NAMALWA (cell line): Measurements from ENCODE around the gene SORCS2.

Source experiments
- DNase-seq: peaks from one replicate; pipeline ENCODE4 v3.0.0-alpha.2; 2015; ENCODE audit warnings: low spot score

SORCS2 gene

DNA sequence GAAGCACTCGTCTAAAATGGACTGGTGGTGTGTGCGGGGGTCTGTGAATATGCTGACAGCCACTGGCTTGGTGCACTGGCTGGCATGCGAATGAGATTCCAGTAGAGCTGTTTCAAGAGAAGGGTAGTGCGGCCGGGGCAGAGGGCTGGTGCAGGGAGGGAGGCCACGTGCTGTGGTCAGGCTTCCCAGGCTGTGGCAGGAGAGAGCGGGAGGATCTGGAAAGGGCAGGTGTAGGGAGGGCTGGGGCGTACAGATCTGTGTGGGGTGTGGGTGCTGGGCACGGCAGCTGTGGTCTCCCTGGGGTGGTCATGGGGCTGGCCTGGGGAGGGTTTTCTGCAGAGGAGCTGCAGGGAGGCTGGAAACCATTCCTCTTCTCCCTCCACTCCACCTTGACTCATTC, 30.2 kb downstream of the SORCS2 start:
- no peak for DNase-seq

DNA sequence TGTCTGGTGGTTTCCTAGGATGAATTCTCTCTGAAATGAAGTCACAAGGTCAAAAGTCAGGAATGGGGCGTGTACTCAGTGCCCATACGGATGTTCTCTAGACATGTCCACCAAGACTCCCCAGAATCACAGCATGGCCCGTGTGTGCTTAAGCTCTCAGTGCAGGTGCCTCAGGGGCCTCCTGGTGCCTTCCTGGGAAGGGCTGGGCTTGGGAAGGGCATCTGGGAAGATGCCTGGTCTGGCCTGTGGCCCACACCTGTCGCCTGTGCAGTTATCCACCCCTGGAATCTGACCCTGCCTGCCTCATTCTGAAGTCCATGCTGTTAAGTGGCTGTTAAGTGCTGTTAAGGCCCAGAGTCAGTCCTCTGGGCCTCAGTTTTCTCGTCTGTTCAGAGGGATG, 31.2 kb downstream of the SORCS2 start:
- no peak for DNase-seq

DNA sequence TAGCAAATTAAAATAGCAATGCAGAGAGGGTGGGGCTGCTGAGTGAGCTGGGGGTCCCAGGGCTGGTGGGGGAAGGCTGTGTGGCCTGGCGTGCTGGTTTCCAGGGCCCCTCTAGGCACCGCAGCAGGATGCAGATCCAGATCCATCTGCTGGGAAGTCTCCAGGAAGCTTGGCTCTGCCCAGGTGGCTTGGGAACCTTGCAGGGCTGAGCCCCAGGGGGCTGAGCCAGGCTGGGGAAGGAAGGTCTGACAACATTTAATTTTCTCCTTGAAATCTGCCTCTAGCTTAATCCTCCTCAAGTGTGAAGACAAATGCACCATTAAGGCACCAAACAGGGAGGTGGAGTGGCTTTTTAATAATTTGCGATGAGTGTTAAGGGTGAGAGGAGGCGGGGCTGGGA, 31.7 kb downstream of the SORCS2 start:
- no peak for DNase-seq

DNA sequence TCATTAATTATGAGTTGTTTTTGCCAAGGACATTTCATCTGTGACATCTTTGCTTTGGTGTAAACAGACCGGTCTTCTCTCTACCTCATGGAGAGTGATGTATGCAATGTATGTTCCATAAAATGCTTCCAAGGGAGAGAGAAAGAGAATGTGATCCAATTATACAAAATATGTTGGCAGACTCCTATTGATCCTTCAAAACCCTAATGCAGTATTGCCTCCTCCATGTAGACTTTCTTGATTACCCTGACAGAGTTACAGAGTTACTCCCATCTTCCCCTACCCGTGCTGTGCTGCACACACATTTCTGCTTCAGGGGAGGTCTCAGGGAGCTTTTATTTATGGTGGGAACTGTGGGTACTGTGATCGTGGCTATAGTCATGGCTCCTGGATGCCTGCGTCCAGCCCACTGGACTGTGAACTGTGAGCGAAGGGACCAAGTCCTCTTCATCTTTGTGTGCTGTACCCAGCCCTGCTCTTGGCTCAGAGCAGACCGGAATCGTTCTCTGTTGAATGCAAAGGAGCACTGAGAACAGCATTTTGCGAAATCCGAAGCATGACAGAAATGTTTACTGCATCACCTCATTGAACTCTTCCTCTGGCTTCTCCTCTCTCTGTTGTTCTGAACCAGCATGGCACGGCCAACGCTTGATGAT, 32.7 kb downstream of the SORCS2 start:
- no peak for DNase-seq

DNA sequence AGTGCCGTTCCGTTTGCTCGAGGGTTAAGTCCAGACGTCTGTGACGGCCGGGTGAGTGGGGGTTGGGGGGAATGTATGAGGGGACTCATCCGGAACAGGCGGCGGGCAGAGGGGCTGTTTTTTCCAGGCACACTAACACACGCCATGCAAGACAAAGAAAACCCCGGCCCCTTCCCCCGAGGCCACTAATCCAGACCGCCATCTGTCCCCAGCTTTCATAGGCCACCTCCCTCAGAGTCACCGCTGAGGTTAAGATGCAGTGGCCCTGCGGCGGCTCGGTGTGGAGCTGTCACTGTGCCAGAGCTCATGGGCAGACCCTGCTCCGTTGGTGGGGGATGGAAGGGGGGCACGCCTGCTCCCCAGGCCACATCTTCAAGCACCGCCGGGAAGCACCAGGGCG, 34.1 kb downstream of the SORCS2 start:
- DNase-seq: no peak

DNA sequence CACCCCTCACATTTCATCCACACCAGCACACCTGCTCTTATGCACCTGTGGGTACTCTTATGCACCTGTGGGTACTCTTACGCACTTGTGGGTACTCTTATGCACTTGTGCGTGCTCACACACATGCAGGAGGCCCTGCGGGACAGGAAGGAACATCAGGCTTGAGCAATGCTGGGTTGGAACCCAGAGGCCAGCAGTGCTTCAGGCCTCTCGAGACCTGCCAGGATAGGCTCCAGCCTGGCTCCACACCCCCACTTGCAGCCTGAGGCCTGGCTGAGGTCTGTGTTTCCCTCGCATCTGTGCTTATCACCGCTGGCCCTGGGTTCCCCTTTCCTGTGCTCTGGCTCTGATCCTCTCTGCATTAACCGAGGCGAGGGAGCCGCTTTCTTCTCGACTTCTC, 34.7 kb downstream of the SORCS2 start:
- no peak for DNase-seq

DNA sequence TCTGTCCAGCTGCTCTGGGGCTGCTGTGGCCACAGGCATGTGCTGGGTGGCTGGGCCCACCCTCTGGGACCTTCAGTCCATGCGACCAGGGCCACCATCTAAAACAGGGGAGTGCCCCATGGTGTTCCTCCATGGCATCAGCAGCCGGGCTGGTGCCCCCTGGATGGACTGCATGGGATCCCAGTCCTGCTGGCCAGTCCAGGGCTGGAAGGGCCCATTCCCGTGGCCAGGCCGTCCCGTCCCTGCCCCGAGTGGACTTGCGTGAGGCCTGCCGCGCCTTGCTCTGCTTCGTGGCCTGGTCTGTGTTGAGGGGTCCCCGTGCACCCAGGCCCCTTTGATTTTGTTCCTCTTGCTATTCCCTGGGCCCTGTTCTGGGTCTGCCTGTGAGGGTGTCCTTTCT, 36.4 kb downstream of the SORCS2 start:
- DNase-seq: no peak

DNA sequence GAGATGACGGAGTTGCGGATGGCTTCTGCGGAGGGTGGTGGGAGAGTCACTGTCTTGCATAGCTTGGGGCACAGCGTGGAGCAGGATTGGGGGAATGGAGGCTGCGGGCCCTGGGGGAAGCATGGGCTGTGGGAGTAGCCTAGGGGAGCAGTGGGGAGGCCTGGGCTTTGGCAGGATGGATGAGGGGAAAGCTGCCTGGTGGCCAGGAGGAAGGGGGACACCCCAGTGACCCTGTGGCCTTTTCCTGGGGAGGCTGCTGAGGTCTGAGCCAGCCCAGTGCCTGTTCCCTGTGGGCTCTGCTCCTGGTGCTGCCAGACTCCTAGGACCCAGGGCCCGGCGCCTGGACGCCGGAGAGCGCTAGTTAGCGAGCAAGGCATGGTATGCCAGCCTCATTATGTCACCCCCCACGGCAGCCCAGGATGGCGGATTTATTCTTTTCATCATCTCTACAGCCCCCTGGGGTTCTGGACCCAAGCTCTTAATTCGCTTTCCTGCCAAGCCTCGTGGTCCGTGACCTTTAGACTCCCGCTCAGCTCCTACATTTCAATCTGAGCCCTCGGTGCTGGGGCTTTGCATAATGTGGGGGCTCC, 39.8 kb downstream of the SORCS2 start:
- no peak for DNase-seq

DNA sequence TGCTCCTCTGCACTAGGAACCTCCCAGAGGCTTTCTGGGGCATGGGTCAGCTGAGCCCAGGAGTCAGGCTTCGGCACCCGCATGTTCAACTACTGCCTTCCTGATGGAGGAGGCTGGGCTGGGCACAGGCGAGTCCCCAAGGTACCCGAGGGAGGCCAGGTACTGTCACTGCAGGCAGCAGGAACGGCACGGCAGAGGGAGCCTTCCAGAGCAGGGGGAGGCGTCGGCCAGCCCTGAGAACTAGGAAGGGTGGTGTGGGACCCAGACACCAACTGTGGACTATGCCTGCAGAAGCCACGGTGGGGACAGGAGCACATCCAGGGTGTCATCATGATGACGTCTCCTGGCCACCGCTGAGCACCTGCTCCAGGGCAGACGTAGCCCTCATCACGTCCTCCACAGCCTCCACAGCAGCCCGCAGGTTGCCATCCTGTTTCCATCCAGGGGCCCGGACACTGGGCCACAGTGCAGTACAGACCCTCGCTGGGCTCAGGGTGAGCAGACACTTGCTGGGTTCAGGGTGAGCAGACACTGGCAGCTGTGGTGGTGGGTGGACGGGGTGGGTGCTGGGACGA, 40.8 kb downstream of the SORCS2 start:
- no peak for DNase-seq

DNA sequence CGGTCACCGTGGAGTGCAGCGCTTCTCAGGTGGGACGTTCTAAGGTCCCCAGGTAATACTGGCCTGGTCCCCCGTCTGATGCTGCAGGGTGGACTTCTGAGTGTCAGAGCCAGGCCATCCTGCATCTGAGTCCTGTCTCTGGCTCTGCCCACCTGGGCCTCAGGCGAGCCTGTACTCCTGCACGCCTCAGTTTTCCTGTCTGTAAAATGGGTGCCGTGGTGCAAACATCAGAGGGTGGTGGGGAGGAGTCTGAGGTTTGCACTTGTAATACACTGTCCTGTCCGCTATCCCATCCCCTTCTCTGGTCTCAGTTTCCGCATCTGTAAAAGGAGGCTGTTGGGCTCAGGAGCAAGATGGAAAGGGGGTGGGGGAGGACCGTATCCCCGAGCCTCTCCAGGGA, 41.3 kb downstream of the SORCS2 start:
- no peak for DNase-seq

DNA sequence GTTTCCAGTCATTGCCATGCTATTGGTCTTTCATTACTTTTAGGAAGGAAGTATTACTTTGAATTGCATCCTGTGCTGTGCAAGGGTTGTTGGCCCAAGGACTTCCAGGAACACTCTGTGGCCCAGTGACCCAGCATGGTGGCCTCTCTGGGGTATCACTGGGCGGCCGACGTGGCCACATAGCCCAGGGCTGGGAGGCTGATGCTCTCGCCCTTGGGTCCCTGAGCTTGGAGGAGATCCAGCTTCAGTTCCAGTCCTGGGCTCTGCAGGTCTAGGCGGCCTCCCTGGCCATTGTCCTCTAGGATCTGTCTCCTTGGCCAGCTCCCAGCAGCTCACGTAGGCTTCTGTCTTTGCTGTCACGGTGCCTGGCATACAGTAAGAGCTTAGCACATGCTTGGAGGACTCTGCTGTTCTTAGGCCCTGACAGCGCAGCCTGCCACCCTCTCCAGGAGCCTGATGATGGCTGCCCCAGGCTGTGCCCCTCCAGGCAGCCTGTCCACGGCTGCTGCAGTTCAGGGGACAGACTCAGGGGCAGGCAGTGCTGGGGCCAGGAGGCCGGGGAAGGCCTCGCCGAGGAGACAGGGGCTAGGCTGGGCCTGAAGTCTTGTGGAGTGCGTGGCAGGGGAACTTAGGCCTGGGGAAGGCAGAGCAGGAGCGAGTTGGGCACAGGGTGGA, 42.2 kb downstream of the SORCS2 start:
- DNase-seq: no peak

DNA sequence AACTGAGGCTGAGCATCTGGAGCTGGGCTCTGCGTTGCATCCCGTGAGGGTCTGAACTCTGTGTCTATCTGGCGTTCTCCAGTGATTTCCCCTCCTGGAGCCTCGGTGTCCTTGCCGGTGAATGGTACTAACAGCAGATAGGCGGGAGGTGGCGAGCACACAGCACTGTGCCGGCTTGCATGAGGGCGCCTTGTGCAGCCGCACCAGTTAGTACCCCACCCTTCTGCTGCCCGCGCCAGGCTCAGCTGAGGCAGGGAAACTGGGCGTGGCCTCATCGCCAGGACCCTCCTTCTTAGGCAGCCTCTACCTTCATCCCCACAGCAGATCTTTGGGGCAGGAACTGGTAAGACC, 42.7 kb downstream of the SORCS2 start:
- no peak for DNase-seq

DNA sequence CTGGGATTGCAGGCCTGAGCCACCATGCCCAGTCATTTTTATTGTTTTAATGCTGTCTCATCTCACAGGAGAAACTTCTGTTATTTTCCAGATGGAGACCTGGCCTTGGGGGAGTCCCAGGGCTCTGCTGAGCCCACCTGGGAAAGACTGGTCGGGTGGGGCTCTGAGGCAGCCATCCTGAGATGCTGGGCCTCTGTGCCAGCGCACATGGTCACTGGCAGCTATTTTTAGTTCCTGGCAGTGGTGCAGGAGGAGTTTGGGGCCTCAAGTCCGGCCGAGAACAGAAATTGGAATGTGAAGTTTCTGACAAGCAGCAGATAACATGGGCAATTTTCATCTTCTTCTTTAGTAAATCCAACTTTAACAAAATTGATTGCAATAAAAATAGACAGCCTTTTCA, 44.5 kb downstream of the SORCS2 start:
- DNase-seq: no peak

DNA sequence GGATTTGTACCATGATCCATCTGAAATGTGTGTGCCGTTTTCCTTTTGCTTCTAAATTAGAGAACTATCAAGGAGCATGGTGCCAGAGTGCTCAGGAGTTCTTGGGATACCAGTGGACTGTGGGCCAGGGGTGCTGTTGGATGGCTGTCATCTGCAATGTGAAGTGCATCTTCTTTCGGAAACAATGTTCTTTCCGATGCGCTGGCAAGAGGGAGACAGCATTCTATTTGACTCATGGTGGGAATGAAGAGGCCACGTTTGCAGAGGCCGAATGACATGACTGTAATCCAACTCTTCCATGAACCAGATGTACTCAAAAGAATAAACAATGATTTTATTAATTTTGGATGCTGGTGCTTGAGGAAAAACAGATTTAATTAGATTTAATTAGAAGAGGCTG, 45.5 kb downstream of the SORCS2 start:
- DNase-seq: no peak

DNA sequence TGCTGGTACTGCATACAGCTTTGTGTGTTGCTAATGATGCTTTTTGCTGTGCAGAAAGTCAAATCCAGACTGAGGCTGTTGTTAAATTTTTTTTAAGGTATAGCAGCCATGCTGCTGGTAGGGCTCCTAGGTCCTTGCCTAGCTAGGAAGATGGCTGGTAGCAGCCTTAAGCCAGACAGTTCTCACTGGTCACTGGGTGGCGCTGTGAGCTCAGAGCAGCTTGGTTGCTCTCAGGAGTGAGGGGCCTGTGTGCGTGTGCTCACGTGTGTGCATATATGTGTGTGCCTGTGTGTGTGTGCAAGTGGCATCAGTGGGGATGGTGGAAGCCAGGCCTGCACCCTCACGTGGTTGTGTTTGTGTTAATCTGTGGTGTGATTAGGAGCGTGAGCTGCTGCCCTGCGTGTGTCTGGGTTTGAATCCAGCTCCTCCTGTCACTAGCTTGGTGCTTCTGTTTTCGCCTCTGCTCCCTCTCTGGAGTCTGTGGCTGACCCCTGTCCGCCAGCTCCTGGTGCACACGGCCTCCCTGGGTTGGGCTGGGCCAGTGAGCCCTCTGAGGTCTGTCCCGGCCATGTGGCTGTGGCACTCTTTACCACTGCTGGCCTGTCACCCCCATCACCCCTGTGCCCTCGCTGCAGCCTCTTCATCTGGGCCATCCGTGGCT, 46.1 kb downstream of the SORCS2 start:
- peak; percentile 30 for DNase-seq

DNA sequence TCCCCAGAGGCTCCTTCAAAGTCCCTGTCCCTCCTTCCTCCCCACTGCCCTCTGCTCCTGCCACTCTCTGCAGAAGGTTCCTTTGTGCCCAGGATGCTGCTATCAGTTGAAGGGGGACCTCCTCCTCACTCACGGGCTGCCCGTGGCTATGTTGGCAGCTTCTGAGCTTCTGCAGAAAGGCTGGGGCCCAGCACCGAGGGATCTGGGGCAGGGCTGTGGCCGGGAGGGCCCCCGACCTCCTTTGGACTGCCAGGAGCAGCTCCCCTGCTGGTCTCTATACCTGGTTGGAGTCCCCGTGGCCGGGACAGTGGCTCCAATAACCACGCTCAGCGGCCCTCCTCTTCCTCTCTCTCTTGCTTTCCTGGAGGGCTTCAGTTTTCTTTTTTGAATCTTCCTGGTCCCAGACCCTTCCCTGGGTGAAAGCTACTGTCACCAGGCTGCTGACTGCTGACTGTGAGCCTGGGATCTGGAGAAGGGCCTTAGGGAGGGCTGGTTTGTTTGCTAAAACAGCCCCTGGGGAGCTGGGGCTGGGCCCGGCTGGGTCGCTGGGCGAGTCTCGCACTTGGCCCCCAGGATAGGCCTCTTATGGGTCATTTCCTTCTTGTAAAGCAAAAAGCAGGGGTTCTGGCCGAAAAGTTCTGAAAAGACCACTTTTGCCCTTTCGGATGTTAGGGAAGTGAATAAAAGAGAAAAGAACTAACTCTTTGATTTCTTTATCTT, 46.9 kb downstream of the SORCS2 start:
- DNase-seq: no peak

DNA sequence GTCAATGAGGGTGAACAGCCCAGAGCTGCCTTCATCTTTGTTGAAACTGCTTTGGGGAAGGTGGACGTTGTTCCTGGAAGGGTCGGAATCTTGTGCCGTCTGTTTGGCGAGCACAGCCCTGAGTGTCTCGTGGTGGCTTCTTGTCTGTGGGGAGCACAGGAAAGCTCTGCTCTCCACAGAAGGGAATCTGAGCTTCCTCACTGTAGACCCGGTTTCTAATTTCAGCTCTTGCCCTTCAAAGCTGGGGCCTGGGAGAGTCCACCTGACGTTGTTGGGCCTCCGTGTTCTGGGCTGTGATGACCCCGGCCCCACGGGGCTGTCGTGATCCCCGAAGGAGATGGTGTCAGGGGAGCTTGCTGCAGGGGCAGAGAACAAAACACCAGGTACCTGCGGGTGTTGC, 47.5 kb downstream of the SORCS2 start:
- no peak for DNase-seq

DNA sequence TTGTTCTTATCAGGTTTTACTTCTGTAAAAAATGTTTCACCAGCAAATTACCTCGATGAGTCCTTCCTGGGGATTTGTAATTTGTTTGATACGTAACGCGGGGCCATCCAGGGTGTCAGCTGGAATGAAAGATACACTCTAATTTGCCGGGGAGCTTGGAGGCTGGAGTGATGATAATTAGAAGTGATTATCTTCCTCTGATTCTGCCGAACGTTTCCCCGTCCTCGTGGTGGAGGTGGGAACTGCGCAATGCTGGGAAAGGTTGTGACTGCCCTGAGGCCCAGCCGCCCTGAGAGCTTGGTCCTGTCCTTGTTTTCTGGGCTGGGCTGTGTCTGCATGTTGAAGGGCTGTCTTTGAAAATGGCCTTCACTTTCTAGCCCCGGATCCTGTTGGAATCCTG, 48.0 kb downstream of the SORCS2 start:
- DNase-seq: no peak

DNA sequence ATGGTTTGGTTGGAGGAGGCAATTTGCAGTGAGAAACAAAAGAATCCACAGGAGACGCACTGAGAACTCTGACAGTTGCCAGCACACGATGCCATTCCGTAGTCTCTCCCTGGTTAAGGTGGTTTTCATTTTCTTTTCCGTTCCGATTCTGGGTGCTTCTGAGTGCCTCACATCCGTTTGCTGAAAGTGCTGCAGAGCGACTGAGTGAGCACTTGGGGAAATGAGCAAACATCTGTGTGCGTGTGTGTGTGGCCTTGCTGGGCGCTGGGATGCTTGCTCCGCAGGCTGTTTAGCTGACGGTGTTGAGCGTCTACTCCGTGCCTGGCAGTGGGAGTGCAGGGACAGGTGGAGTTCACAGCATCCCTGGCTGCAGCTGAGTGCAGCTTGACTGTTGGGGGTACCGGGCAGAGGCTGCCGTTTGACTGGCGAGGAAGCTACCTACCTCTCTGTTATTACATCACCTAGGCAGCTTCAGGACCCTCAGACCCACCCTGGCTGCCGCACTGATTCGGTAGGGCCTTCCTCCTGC, 49.3 kb downstream of the SORCS2 start:
- DNase-seq: no peak

DNA sequence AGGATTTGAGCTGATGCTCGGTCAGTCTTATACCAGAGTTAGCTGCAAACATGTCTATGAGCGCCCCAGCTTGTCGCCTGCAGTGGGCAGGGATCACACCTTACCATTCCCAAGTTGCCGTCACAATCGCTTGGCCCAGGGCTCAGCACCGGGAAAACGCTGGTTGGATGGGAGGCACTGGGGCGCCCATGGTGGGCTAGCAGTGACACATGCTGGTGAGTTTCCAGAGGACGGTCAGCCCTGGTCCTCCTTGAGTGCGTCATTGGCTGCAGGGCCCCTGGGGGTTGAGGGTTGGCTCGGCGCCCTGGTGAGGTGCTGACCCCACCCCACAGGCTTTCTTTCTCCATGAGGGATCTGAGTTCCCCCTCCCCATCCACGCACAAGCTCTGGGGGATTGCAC, 50.4 kb downstream of the SORCS2 start:
- DNase-seq: no peak

DNA sequence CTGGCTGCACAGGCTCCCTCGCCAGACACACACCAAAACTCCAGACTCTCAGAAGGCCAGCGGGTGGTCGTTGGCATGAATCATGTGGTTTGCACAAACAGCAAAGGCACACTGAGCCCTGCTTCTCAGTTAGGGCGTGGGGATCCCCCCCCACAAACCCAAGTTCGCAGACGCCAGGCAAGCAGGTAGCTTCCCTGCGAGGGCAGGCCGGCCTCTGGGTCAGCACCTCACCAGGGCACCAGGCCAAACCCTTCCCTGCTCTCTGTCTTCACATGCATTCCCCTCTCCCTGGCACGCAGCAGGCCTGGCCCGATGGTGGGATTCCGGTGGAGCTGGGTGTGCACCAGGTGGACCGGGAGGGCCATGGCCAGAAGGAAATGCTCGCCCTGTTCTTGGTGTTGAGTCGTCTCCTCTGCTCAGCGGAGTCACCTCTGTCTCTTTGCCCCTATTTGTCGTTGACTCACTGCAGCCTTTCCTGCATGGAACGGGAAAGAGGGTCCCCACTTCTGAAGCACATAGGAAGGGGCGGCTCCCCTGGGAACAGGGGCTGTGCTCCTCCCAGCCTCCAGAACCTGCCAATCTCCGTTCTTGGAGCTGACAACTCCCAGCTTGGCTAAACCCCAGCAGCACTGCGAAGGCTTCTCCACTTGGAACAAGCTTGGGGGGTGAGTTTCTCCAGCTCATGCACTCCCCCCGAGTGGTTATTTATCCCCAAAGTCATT, 51.4 kb downstream of the SORCS2 start:
- DNase-seq: no peak

DNA sequence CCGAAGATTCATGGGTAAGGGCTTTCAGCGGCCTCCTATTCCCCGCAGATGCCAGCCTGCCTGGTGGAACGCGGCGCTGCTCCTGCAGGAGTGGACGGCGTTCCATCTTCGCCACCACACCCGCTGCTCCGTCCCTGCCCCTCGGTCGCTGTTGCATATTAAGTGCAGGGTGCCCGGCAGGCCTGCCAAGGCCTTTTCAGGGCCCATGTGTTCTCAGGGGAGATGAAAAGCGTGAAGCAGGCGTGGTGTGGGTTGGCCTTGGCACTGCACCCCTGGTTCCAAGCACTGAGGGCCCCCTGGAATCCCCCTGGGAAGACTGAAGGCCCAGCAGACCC, 52.0 kb downstream of the SORCS2 start:
- no peak for DNase-seq
